ENCODE data around the gene DOCK4.

Gene DOCK4

GRCh38 chr7:112072541-112073245, 133.5 kb downstream of the DOCK4 start:
- CTCF ChIA-PET = no interaction called here
- Mint-ChIP-seq H3K4me1 (no peaks in the 10 kb centered on the region), H3K36me3 (no peaks in the 10 kb centered on the region), H3K27ac (no peak overlapping the region), H3K9me3 (no peaks in the 10 kb centered on the region), H3K27me3 (peaks cover 9% of the 10 kb centered on the region), H3K4me3 (no peak overlapping the region)
- DNase-seq = no peak

GRCh38 chr7:112071856-112072255, 134.3 kb downstream of the DOCK4 start:
- H3K27me3 Mint-ChIP-seq = peaks cover 9% of the 10 kb centered on the region
- H3K9me3 Mint-ChIP-seq = no peaks in the 10 kb centered on the region
- no peak overlapping the region for H3K27ac Mint-ChIP-seq
- no peak for DNase-seq
- no peaks in the 10 kb centered on the region for H3K4me1 Mint-ChIP-seq
- H3K36me3 Mint-ChIP-seq = no peaks in the 10 kb centered on the region
- no peak overlapping the region for H3K4me3 Mint-ChIP-seq
- CTCF ChIA-PET = no interaction called here

GRCh38 chr7:112070674-112071256, 135.4 kb downstream of the DOCK4 start:
- H3K27me3 Mint-ChIP-seq = peaks cover 9% of the 10 kb centered on the region
- H3K36me3 Mint-ChIP-seq = no peaks in the 10 kb centered on the region
- H3K4me1 Mint-ChIP-seq = no peaks in the 10 kb centered on the region
- no peak overlapping the region for H3K4me3 Mint-ChIP-seq
- no peak for DNase-seq
- H3K27ac Mint-ChIP-seq = no peak overlapping the region
- CTCF ChIA-PET = no interaction called here
- no peaks in the 10 kb centered on the region for H3K9me3 Mint-ChIP-seq

- peaks cover 9% of the 10 kb centered on the region for H3K27me3 Mint-ChIP-seq
- no peaks in the 10 kb centered on the region for H3K4me1 Mint-ChIP-seq
- no peak overlapping the region for H3K4me3 Mint-ChIP-seq
- DNase-seq = no peak
- H3K27ac Mint-ChIP-seq = no peak overlapping the region
- CTCF ChIA-PET = no interaction called here
- no peaks in the 10 kb centered on the region for H3K36me3 Mint-ChIP-seq
- H3K9me3 Mint-ChIP-seq = no peaks in the 10 kb centered on the region
These were observed 136.3 kb downstream of the DOCK4 start for GRCh38 chr7:112069879-112070321.

- CTCF ChIA-PET = no interaction called here
These were observed 137.2 kb downstream of the DOCK4 start for GRCh38 chr7:112068967-112069366.

GRCh38 chr7:112067632-112068540, 138.3 kb downstream of the DOCK4 start:
- Mint-ChIP-seq H3K27ac (no peak overlapping the region), H3K4me1 (no peaks in the 10 kb centered on the region), H3K9me3 (no peaks in the 10 kb centered on the region), H3K27me3 (peaks cover 3% of the 10 kb centered on the region), H3K36me3 (no peaks in the 10 kb centered on the region), H3K4me3 (no peak overlapping the region)
- CTCF ChIA-PET = no interaction called here
- DNase-seq = no peak

More at GRCh38 chr7:112068967-112069366, 137.2 kb downstream of the DOCK4 start:
- no peak overlapping the region for H3K27ac Mint-ChIP-seq
- peaks cover 3% of the 10 kb centered on the region for H3K27me3 Mint-ChIP-seq
- no peaks in the 10 kb centered on the region for H3K9me3 Mint-ChIP-seq
- H3K36me3 Mint-ChIP-seq = no peaks in the 10 kb centered on the region
- no peak overlapping the region for H3K4me3 Mint-ChIP-seq
- DNase-seq = no peak
- no peaks in the 10 kb centered on the region for H3K4me1 Mint-ChIP-seq

GRCh38 chr7:112067200-112067599, 139.0 kb downstream of the DOCK4 start:
- DNase-seq = no peak
- H3K27me3 Mint-ChIP-seq = peaks cover 3% of the 10 kb centered on the region
- no peaks in the 10 kb centered on the region for H3K36me3 Mint-ChIP-seq
- no peaks in the 10 kb centered on the region for H3K4me1 Mint-ChIP-seq
- H3K4me3 Mint-ChIP-seq = no peak overlapping the region
- no peaks in the 10 kb centered on the region for H3K9me3 Mint-ChIP-seq
- no peak overlapping the region for H3K27ac Mint-ChIP-seq
- CTCF ChIA-PET = no interaction called here

- DNase-seq = no peak
- H3K27me3 Mint-ChIP-seq = peaks cover 3% of the 10 kb centered on the region
- CTCF ChIA-PET = no interaction called here
- H3K4me1 Mint-ChIP-seq = no peaks in the 10 kb centered on the region
- H3K4me3 Mint-ChIP-seq = no peak overlapping the region
- no peak overlapping the region for H3K27ac Mint-ChIP-seq
- H3K9me3 Mint-ChIP-seq = no peaks in the 10 kb centered on the region
- H3K36me3 Mint-ChIP-seq = no peaks in the 10 kb centered on the region
These were observed 140.4 kb downstream of the DOCK4 start for GRCh38 chr7:112065758-112066157.

GRCh38 chr7:112064627-112065385, 141.4 kb downstream of the DOCK4 start:
- Mint-ChIP-seq H3K27me3 (peaks cover 3% of the 10 kb centered on the region), H3K4me1 (no peaks in the 10 kb centered on the region)

GRCh38 chr7:112063974-112064373, 142.2 kb downstream of the DOCK4 start:
- no peak overlapping the region for H3K27ac Mint-ChIP-seq
- peaks cover 3% of the 10 kb centered on the region for H3K27me3 Mint-ChIP-seq
- H3K4me1 Mint-ChIP-seq = no peaks in the 10 kb centered on the region
- CTCF ChIA-PET = no interaction called here
- no peaks in the 10 kb centered on the region for H3K36me3 Mint-ChIP-seq
- H3K9me3 Mint-ChIP-seq = no peaks in the 10 kb centered on the region
- no peak overlapping the region for H3K4me3 Mint-ChIP-seq
- DNase-seq = no peak

More at GRCh38 chr7:112064627-112065385, 141.4 kb downstream of the DOCK4 start:
- Mint-ChIP-seq H3K27ac (no peak overlapping the region), H3K9me3 (no peaks in the 10 kb centered on the region), H3K4me3 (no peak overlapping the region), H3K36me3 (no peaks in the 10 kb centered on the region)
- no peak for DNase-seq
- CTCF ChIA-PET = interaction anchor here (0.6 kb wide), 1 partner anchor 9 kb away, joined by 3 read pairs; no protein-coding TSS in a partner anchor

GRCh38 chr7:112061051-112061450, 145.1 kb downstream of the DOCK4 start:
- H3K36me3 Mint-ChIP-seq = no peaks in the 10 kb centered on the region
- no peak overlapping the region for H3K4me3 Mint-ChIP-seq
- peaks cover 7% of the 10 kb centered on the region for H3K27me3 Mint-ChIP-seq
- no peaks in the 10 kb centered on the region for H3K4me1 Mint-ChIP-seq
- CTCF ChIA-PET = no interaction called here
- H3K9me3 Mint-ChIP-seq = no peaks in the 10 kb centered on the region
- DNase-seq = no peak
- no peak overlapping the region for H3K27ac Mint-ChIP-seq

GRCh38 chr7:112060625-112061024, 145.6 kb downstream of the DOCK4 start:
- Mint-ChIP-seq H3K36me3 (no peaks in the 10 kb centered on the region), H3K27ac (no peak overlapping the region), H3K9me3 (no peaks in the 10 kb centered on the region), H3K4me3 (no peak overlapping the region), H3K27me3 (peaks cover 7% of the 10 kb centered on the region), H3K4me1 (no peaks in the 10 kb centered on the region)
- CTCF ChIA-PET = no interaction called here
- DNase-seq = no peak

GRCh38 chr7:112059675-112060074, 146.5 kb downstream of the DOCK4 start:
- no peak for DNase-seq
- CTCF ChIA-PET = no interaction called here
- H3K27ac Mint-ChIP-seq = no peak overlapping the region
- H3K36me3 Mint-ChIP-seq = no peaks in the 10 kb centered on the region
- H3K4me1 Mint-ChIP-seq = no peaks in the 10 kb centered on the region
- no peak overlapping the region for H3K4me3 Mint-ChIP-seq
- no peaks in the 10 kb centered on the region for H3K9me3 Mint-ChIP-seq
- H3K27me3 Mint-ChIP-seq = peaks cover 3% of the 10 kb centered on the region

GRCh38 chr7:112058686-112059085, 147.5 kb downstream of the DOCK4 start:
- no peak overlapping the region for H3K27ac Mint-ChIP-seq
- H3K36me3 Mint-ChIP-seq = no peaks in the 10 kb centered on the region
- no peaks in the 10 kb centered on the region for H3K9me3 Mint-ChIP-seq
- no peaks in the 10 kb centered on the region for H3K4me1 Mint-ChIP-seq
- no peak overlapping the region for H3K4me3 Mint-ChIP-seq
- CTCF ChIA-PET = interaction anchor here (0.6 to 0.8 kb wide), 2 partner anchors 20 to 36 kb away, joined by 3 read pairs; no protein-coding TSS in a partner anchor
- DNase-seq = no peak
- H3K27me3 Mint-ChIP-seq = peaks cover 3% of the 10 kb centered on the region

All from activated naive CD4-positive, alpha-beta T cell treated with anti-CD3 and anti-CD28 coated beads, Interleukin-2, amount 10 ng/mL, durations not matched to agents 7 days and 5 days (primary cell).